Measurements from ENCODE around the gene SCAPER.

DNA sequence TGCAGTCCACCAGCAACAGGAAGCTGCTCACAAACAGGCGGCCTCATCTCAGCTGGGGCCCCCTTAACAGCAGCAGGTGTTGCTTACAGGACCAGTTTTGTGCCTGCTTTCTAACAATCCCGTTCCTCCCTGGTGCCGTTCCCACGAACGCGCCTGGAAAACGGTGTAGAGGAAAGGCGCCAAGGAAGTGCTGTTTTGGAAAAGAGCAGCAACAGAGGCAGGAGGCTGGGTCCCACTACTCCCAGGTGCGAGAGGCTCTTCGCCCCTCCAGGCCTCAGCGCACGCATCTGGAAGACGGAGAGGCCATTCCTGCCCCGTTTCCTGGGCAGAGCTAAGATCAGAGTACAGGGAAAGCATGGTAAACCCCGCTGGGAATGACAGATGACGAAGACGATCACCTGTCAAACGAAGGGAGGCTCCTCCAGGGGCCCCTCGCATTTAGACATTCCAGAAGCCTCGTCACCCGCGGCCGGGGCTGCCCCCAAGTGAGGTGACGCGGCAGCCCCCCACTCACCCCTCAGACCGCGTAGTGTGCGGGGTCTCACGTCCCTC is 603 bp downstream of the SCAPER start:
- TF ChIP-seq, protein P1, sequence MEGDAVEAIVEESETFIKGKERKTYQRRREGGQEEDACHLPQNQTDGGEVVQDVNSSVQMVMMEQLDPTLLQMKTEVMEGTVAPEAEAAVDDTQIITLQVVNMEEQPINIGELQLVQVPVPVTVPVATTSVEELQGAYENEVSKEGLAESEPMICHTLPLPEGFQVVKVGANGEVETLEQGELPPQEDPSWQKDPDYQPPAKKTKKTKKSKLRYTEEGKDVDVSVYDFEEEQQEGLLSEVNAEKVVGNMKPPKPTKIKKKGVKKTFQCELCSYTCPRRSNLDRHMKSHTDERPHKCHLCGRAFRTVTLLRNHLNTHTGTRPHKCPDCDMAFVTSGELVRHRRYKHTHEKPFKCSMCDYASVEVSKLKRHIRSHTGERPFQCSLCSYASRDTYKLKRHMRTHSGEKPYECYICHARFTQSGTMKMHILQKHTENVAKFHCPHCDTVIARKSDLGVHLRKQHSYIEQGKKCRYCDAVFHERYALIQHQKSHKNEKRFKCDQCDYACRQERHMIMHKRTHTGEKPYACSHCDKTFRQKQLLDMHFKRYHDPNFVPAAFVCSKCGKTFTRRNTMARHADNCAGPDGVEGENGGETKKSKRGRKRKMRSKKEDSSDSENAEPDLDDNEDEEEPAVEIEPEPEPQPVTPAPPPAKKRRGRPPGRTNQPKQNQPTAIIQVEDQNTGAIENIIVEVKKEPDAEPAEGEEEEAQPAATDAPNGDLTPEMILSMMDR (IDR thresholded peaks at IDR 0.05 in 4 of 5, conservative IDR thresholded peaks at IDR 0.05 in 1 of 5), result no peak
- no peak for TF ChIP-seq POLR2A (IDR thresholded peaks at IDR 0.05)
